Naive thymus-derived CD4-positive, alpha-beta T cell (primary cell): ENCODE results near the gene KLC3. TPM values are rescaled to one million over a fixed set of nuclear protein-coding genes. Genes with fewer than 3 reads are reported as not detected.

Experiments
- ATAC-seq: fragments of 150-1000 bp; cut with Tn5 transposase; 2 replicates; pipeline ENCODE4 v1.10.0; 2021; ENCODE audit warnings: mild to moderate bottlenecking, moderate library complexity
- CTCF ChIA-PET: fragments of 350-600 bp; sonication (Branson Sonifier 250); formaldehyde crosslinking; loops from one replicate; lab custom pipeline; 2021; ENCODE audit warnings: antibody characterized with exemption; lab: Charles Lee
- POLR2A ChIA-PET: fragments of 350-600 bp; sonication (Branson Sonifier 250); formaldehyde crosslinking; loops from one replicate; lab custom pipeline; 2021; ENCODE audit warnings: antibody characterized with exemption, inconsistent platforms; lab: Charles Lee
- DNase-seq, 9 donors: peaks; one replicate each; pipeline versions ENCODE4 v3.0.0 to v3.0.0-alpha.2; 2020 to 2022; ENCODE audit warnings: mixed read lengths in 1 of 9
- H3K27ac ChIP-seq: one replicate; pipeline ENCODE4 v1.7.0; 2013; ENCODE audit warnings: mild to moderate bottlenecking, low read depth, low read length, moderate library complexity
- H3K27me3 ChIP-seq, 2 donors: one replicate each; pipeline ENCODE4 v1.7.0; 2013; ENCODE audit warnings: low read length in 2 of 2, mild to moderate bottlenecking in 2 of 2, moderate library complexity in 2 of 2; ENCODE audit not compliant: control insufficient read depth in 2 of 2, insufficient read depth in 2 of 2
- H3K36me3 ChIP-seq, 3 experiments: 1 replicate in 2 of 3; 2 replicates in 1 of 3; pipeline ENCODE4 v1.7.0; 2013; ENCODE audit warnings: low read length in 3 of 3, mild to moderate bottlenecking in 3 of 3, moderate library complexity in 1 of 3; ENCODE audit not compliant: insufficient read depth in 3 of 3, control insufficient read depth in 2 of 3
- H3K4me1 ChIP-seq, 2 donors: one replicate each; pipeline ENCODE4 v1.7.0; 2013; ENCODE audit warnings: low read length in 2 of 2, mild to moderate bottlenecking in 2 of 2, moderate library complexity in 1 of 2; ENCODE audit not compliant: control insufficient read depth in 2 of 2, insufficient read depth in 2 of 2
- H3K4me3 ChIP-seq: 2 replicates; pipeline ENCODE4 v1.7.0; 2013; ENCODE audit warnings: mild to moderate bottlenecking, low read length
- H3K9me3 ChIP-seq, 3 experiments: 1 replicate in 2 of 3; 2 replicates in 1 of 3; pipeline ENCODE4 v1.7.0; 2013; ENCODE audit warnings: low read length in 3 of 3; ENCODE audit not compliant: control insufficient read depth in 2 of 3
- H3K27ac Mint-ChIP-seq, 9 donors: one replicate each; pipeline ENCODE4 v1.8.0; 2020 to 2022; ENCODE audit warnings: mixed read lengths in 9 of 9, mild to moderate bottlenecking in 8 of 9, moderate library complexity in 5 of 9, inconsistent platforms in 2 of 9
- H3K27me3 Mint-ChIP-seq, 5 donors: one replicate each; pipeline ENCODE4 v1.8.0; 2021 to 2022; ENCODE audit warnings: mixed read lengths in 5 of 5, mild to moderate bottlenecking in 1 of 5
- H3K36me3 Mint-ChIP-seq, 5 donors: one replicate each; pipeline ENCODE4 v1.8.0; 2020 to 2022; ENCODE audit warnings: mixed read lengths in 5 of 5, mild to moderate bottlenecking in 3 of 5, inconsistent platforms in 1 of 5
- H3K4me1 Mint-ChIP-seq, 7 donors: one replicate each; pipeline ENCODE4 v1.8.0; 2020 to 2022; ENCODE audit warnings: mixed read lengths in 7 of 7, mild to moderate bottlenecking in 3 of 7, inconsistent platforms in 1 of 7
- H3K4me3 Mint-ChIP-seq, 10 donors: one replicate each; pipeline ENCODE4 v1.8.0; 2020 to 2022; ENCODE audit warnings: mild to moderate bottlenecking in 10 of 10, mixed read lengths in 10 of 10, moderate library complexity in 6 of 10, inconsistent platforms in 2 of 10
- H3K9me3 Mint-ChIP-seq, 11 donors: one replicate each; pipeline ENCODE4 v1.8.0; 2020 to 2022; ENCODE audit warnings: mixed read lengths in 11 of 11, mild to moderate bottlenecking in 4 of 11, inconsistent platforms in 1 of 11, moderate library complexity in 1 of 11
- intact Hi-C, 2 donors: fragments of 100-400 bp; cut with micrococcal nuclease; formaldehyde crosslinking; loops; one replicate each; pipeline ENCODE4 v1.15.1; 2023
- polyA plus RNA-seq, 2 donors: library from polyadenylated mRNA; unstranded; fragments of 300-500 nt; fragmentation: Illumina TruSeq; gene quantifications; one replicate each; pipeline ENCODE4 v1.2.3, GENCODE V29; 2021
- total RNA-seq, 6 experiments: library from RNA in 5 of 6; stranded (reverse) in 5 of 6; gene quantifications; 1 replicate in 5 of 6; 2 replicates in 1 of 6; pipeline ENCODE4 v1.2.3 and lab custom pipeline; 2021 to 2026

The KLC3 gene
- total and polyA plus RNA-seq, 7 experiments from 2014 or later: 0.18 TPM; not detected in 6

- Histone ChIP-seq H3K9me3 (peaks cover 0 to 2% (median 0%) of the 10 kb centered on the region in 3 experiments), H3K27ac (no peak overlapping the region), H3K4me3 (no peak overlapping the region), H3K4me1 (no peaks in the 10 kb centered on the region), H3K27me3 (no peaks in the 10 kb centered on the region), H3K36me3 (peaks cover 0 to 53% (median 3%) of the 10 kb centered on the region in 3 experiments)
- intact Hi-C loops: loop anchor here in 1 of 2 donors (1.0 kb wide), 1 partner anchor 21 kb away; no protein-coding TSS in a partner anchor
- Mint-ChIP-seq H3K9me3 (peaks cover 0 to under 1% (median 0%) of the 10 kb centered on the region in 11 donors), H3K4me1 (no peaks in the 10 kb centered on the region), H3K27me3 (no peaks in the 10 kb centered on the region), H3K36me3 (peaks cover 8 to 62% (median 29%) of the 10 kb centered on the region in 5 donors), H3K27ac (no peak overlapping the region), H3K4me3 (no peak overlapping the region)
- ChIA-PET POLR2A (no interaction called here), CTCF (no interaction called here)
- ATAC-seq (no peak), DNase-seq (no peak)
Measured at GRCh38 chr19:45297674-45298073, 42.9 kb upstream of the KLC3 start.

DNA sequence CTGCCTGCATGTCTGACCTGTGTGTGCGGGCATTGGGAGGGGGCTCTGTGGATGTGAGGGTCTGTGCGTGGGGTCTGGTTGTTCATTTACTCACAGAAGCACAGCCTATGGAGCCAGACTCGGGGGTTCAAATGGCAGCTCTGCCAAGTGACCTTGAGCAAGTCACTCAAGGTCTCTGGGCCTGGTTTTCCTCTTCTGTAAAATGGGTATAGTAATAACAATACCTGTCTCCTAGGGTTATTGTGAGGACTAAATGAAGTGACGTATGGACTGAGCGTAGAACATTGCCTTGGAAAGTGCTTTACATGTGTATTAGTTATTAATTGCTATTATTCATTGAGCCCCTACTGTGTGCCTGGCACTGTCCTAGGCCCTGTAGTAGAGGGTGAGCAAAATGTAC lies 42.3 kb upstream of the KLC3 start:
- no peak overlapping the region for H3K27ac Mint-ChIP-seq
- ChIA-PET POLR2A (no interaction called here), CTCF (no interaction called here)
- no peaks in the 10 kb centered on the region for H3K9me3 Mint-ChIP-seq
- H3K27ac ChIP-seq: no peak overlapping the region
- intact Hi-C loops: loop anchor here in 1 of 2 donors (1.0 kb wide), 1 partner anchor 20 kb away; no protein-coding TSS in a partner anchor
- H3K36me3 ChIP-seq: peaks cover 0 to 53% (median 3%) of the 10 kb centered on the region in 3 experiments
- H3K27me3 ChIP-seq: no peaks in the 10 kb centered on the region
- H3K36me3 Mint-ChIP-seq: peaks cover 7 to 62% (median 26%) of the 10 kb centered on the region in 5 donors
- no peaks in the 10 kb centered on the region for H3K9me3 ChIP-seq
- no peaks in the 10 kb centered on the region for H3K4me1 Mint-ChIP-seq
- no peaks in the 10 kb centered on the region for H3K27me3 Mint-ChIP-seq
- no peak overlapping the region for H3K4me3 Mint-ChIP-seq
- no peak overlapping the region for H3K4me3 ChIP-seq
- no peak for DNase-seq
- H3K4me1 ChIP-seq: no peaks in the 10 kb centered on the region
- ATAC-seq: no peak

DNA sequence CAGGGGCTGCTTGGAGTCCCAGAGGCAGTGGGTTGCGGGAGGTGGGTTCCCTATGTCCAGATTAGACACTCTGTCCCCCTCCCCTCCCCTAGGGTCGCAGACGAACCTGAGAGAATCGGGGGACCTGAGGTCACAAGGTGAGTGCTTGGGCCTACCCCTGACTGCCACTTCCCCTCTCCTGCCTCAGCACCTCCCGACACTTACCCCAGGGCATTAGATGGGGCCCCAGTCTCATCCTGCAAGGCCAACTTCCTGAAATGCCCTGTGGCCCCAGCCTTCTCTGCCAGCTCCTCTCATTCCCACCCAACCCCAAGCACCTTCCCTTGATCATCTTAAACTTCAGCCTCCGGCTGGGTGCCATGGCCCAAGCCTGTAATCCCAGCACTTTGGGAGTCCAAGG lies 40.8 kb upstream of the KLC3 start:
- peaks cover 7 to 54% (median 12%) of the 10 kb centered on the region in 5 donors for H3K36me3 Mint-ChIP-seq
- H3K4me1 Mint-ChIP-seq: peaks cover 0 to 4% (median 0%) of the 10 kb centered on the region in 7 donors
- no peak overlapping the region for H3K27ac ChIP-seq
- H3K27ac Mint-ChIP-seq: no peak overlapping the region
- H3K4me1 ChIP-seq: no peaks in the 10 kb centered on the region
- peaks cover 0 to 40% (median 0%) of the 10 kb centered on the region in 3 experiments for H3K36me3 ChIP-seq
- ChIA-PET POLR2A (no interaction called here), CTCF (no interaction called here)
- intact Hi-C loops: no loop called here
- no peaks in the 10 kb centered on the region for H3K27me3 Mint-ChIP-seq
- H3K4me3 ChIP-seq: no peak overlapping the region
- H3K4me3 Mint-ChIP-seq: no peak overlapping the region
- DNase-seq: no peak
- H3K9me3 ChIP-seq: no peaks in the 10 kb centered on the region
- no peak for ATAC-seq
- no peaks in the 10 kb centered on the region for H3K27me3 ChIP-seq
- peaks cover 0 to 1% (median 0%) of the 10 kb centered on the region in 11 donors for H3K9me3 Mint-ChIP-seq

GRCh38 chr19:45302416-45302815 lies 38.1 kb upstream of the KLC3 start:
- H3K4me1 ChIP-seq: no peaks in the 10 kb centered on the region
- Mint-ChIP-seq H3K36me3 (peaks cover 0 to 40% (median 7%) of the 10 kb centered on the region in 5 donors), H3K4me1 (peaks cover 0 to 4% (median 0%) of the 10 kb centered on the region in 7 donors), H3K9me3 (peaks cover 0 to 1% (median 0%) of the 10 kb centered on the region in 11 donors), H3K27me3 (no peaks in the 10 kb centered on the region), H3K27ac (no peak overlapping the region), H3K4me3 (no peak overlapping the region)
- intact Hi-C loops: no loop called here
- no peaks in the 10 kb centered on the region for H3K27me3 ChIP-seq
- peaks cover 0 to 27% (median 0%) of the 10 kb centered on the region in 3 experiments for H3K36me3 ChIP-seq
- H3K9me3 ChIP-seq: no peaks in the 10 kb centered on the region
- H3K27ac ChIP-seq: no peak overlapping the region
- POLR2A ChIA-PET: no interaction called here
- CTCF ChIA-PET: no interaction called here
- DNase-seq (no peak), ATAC-seq (no peak)
- H3K4me3 ChIP-seq: no peak overlapping the region

DNA sequence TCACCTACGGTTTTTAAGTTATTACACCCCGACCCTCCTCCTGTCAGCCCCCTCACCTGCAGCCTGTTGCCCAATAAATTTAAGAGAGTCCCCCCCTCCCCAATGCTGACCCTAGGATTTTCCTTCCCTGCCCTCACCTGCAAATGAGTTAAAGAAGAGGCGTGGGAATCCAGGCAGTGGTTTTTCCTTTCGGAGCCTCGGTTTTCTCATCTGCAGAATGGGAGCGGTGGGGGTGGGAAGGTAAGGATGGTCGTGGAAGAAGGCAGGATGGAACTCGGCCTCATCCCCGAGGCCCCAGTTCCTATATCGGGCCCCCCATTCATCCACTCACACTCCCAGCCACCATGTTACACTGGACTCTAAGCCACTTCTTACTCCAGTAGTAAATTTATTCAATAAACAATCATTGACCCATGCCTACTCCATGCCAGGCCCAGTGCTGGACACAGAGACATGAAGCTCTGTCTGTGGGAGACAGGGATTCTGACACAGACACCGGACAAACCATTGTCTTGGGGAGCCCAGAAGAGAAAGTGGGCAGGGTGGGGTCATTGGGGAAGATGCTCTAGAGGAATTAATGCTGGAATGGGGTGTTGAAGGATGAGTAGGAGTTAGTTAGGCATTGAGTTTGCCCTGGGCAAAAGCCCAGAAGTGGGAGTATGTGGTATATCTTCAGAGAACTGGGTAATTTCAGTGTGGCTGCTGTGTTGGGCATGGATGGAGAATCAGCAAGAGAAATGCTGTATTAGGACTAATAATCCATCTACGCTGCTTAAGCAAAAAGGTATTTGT lies 37.1 kb upstream of the KLC3 start:
- H3K36me3 Mint-ChIP-seq: peaks cover 0 to 35% (median 4%) of the 10 kb centered on the region in 5 donors
- ATAC-seq (no peak), DNase-seq (no peak)
- Histone ChIP-seq H3K4me3 (no peak overlapping the region), H3K36me3 (peaks cover 0 to 19% (median 0%) of the 10 kb centered on the region in 3 experiments), H3K4me1 (no peaks in the 10 kb centered on the region), H3K27me3 (no peaks in the 10 kb centered on the region), H3K9me3 (no peaks in the 10 kb centered on the region), H3K27ac (no peak overlapping the region)
- peaks cover 0 to 4% (median 0%) of the 10 kb centered on the region in 7 donors for H3K4me1 Mint-ChIP-seq
- POLR2A ChIA-PET: no interaction called here
- peak overlapping the region in 1 of 9 donors; percentile 33 for H3K27ac Mint-ChIP-seq
- intact Hi-C loops: no loop called here
- peaks cover 0 to 1% (median 0%) of the 10 kb centered on the region in 11 donors for H3K9me3 Mint-ChIP-seq
- no peaks in the 10 kb centered on the region for H3K27me3 Mint-ChIP-seq
- CTCF ChIA-PET: no interaction called here
- H3K4me3 Mint-ChIP-seq: no peak overlapping the region

GRCh38 chr19:45304141-45304926 lies 36.2 kb upstream of the KLC3 start:
- peaks cover 0 to 30% (median 2%) of the 10 kb centered on the region in 5 donors for H3K36me3 Mint-ChIP-seq
- ATAC-seq: no peak

More at GRCh38 chr19:45304141-45304926, 36.2 kb upstream of the KLC3 start:
- DNase-seq: no peak
- H3K27me3 Mint-ChIP-seq: no peaks in the 10 kb centered on the region
- H3K4me1 ChIP-seq: no peaks in the 10 kb centered on the region
- ChIA-PET POLR2A (no interaction called here), CTCF (interaction anchor here (0.6 kb wide), 1 partner anchor 611 kb away, joined by 3 read pairs; no protein-coding TSS in a partner anchor)
- no peak overlapping the region for H3K4me3 Mint-ChIP-seq
- peaks cover 0 to 1% (median 0%) of the 10 kb centered on the region in 11 donors for H3K9me3 Mint-ChIP-seq
- peaks cover 0 to 4% (median 0%) of the 10 kb centered on the region in 7 donors for H3K4me1 Mint-ChIP-seq
- peaks cover 0 to 15% (median 0%) of the 10 kb centered on the region in 3 experiments for H3K36me3 ChIP-seq
- H3K27me3 ChIP-seq: no peaks in the 10 kb centered on the region
- no peak overlapping the region for H3K27ac ChIP-seq
- no peaks in the 10 kb centered on the region for H3K9me3 ChIP-seq
- no peak overlapping the region for H3K4me3 ChIP-seq
- intact Hi-C loops: no loop called here
- H3K27ac Mint-ChIP-seq: peak overlapping the region in 2 of 9 donors; percentile 9 to 47
